ACC112 (cell line): Measurements from ENCODE around the gene ZNF792.
"Not testable (repeated sequence)": the region's sequence is repeated elsewhere in the genome, so short reads cannot be mapped to it uniquely, and the experiment has no call there.

Experiments used
- H2AFZ ChIP-seq: fragments of 200-600 bp; sonication (generic); one replicate; pipeline ENCODE4 v1.6.0; 2017; ENCODE audit warnings: antibody characterized with exemption, low read length; ENCODE audit not compliant: unreplicated experiment
- H3K27ac ChIP-seq: fragments of 200-600 bp; sonication (generic); 2 replicates; pipeline ENCODE4 v1.5.1; 2014; ENCODE audit warnings: low read depth, mild to moderate bottlenecking, antibody characterized with exemption, low read length, moderate library complexity
- H3K27me3 ChIP-seq: fragments of 200-600 bp; sonication (generic); 2 replicates; pipeline ENCODE4 v1.6.1; 2014; ENCODE audit warnings: mild to moderate bottlenecking, antibody characterized with exemption, low read length, moderate library complexity, mixed read lengths; ENCODE audit not compliant: insufficient read depth
- H3K36me3 ChIP-seq: fragments of 200-600 bp; sonication (generic); 2 replicates; pipeline ENCODE4 v1.6.1; 2016; ENCODE audit warnings: mild to moderate bottlenecking, antibody characterized with exemption, low read length, moderate library complexity, mixed read lengths; ENCODE audit not compliant: insufficient read depth
- H3K4me1 ChIP-seq: fragments of 200-600 bp; sonication (generic); one replicate; pipeline ENCODE4 v1.6.1; 2016; ENCODE audit warnings: low read length, mixed read lengths; ENCODE audit not compliant: insufficient read depth, unreplicated experiment, control insufficient read depth
- H3K4me3 ChIP-seq: fragments of 200-600 bp; sonication (generic); 2 replicates; pipeline ENCODE4 v1.5.1; 2014; ENCODE audit warnings: mild to moderate bottlenecking, low read depth, low read length
- H3K79me2 ChIP-seq: fragments of 200-600 bp; sonication (generic); one replicate; pipeline ENCODE4 v1.6.0; 2016; ENCODE audit warnings: low read length; ENCODE audit not compliant: control insufficient read depth, unreplicated experiment, insufficient read depth

Gene ZNF792

GRCh38 chr19:34965505-34965904 is 1.5 kb upstream of the ZNF792 start:
- not testable (repeated sequence) for H2AFZ ChIP-seq, H3K4me3 ChIP-seq, H3K36me3 ChIP-seq, H3K79me2 ChIP-seq, H3K4me1 ChIP-seq, H3K27me3 ChIP-seq, H3K27ac ChIP-seq

- no peak overlapping the region; the same call in 1 of the 2 replicates for H3K4me3 ChIP-seq
- H3K4me1 ChIP-seq: no peaks in the 10 kb centered on the region
- H3K36me3 ChIP-seq: peaks cover 9% of the 10 kb centered on the region
- no peak overlapping the region for H2AFZ ChIP-seq
- H3K27me3 ChIP-seq: no peaks in the 10 kb centered on the region
- no peak overlapping the region for H3K27ac ChIP-seq
- peaks cover 2% of the 10 kb centered on the region for H3K79me2 ChIP-seq
Measured at GRCh38 chr19:34964598-34964997, 569 bp upstream of the ZNF792 start.

- peak overlapping the region; percentile 91 for H2AFZ ChIP-seq
Measured at GRCh38 chr19:34962687-34963572, 1.1 kb downstream of the ZNF792 start.

GRCh38 chr19:34961775-34962686 is 2.0 kb downstream of the ZNF792 start:
- Histone ChIP-seq H3K27ac (no peak overlapping the region), H3K4me3 (0 out of 2 replicates have a peak overlapping the region, but pooled peaks have one; percentile 87), H3K4me1 (no peaks in the 10 kb centered on the region), H3K79me2 (peaks cover 2% of the 10 kb centered on the region), H2AFZ (no peak overlapping the region), H3K27me3 (no peaks in the 10 kb centered on the region), H3K36me3 (peaks cover 33% of the 10 kb centered on the region)

More at GRCh38 chr19:34962687-34963572, 1.1 kb downstream of the ZNF792 start:
- Histone ChIP-seq H3K4me3 (peak overlapping the region; percentile 87), H3K79me2 (peaks cover 2% of the 10 kb centered on the region), H3K27ac (no peak overlapping the region), H3K36me3 (peaks cover 24% of the 10 kb centered on the region), H3K4me1 (no peaks in the 10 kb centered on the region), H3K27me3 (no peaks in the 10 kb centered on the region)

- Histone ChIP-seq H3K27me3 (no peaks in the 10 kb centered on the region), H2AFZ (no peak overlapping the region), H3K36me3 (peaks cover 33% of the 10 kb centered on the region), H3K27ac (no peak overlapping the region), H3K4me1 (no peaks in the 10 kb centered on the region), H3K4me3 (no peak overlapping the region), H3K79me2 (peaks cover 2% of the 10 kb centered on the region)
Measured at GRCh38 chr19:34960940-34961679, 2.9 kb downstream of the ZNF792 start.

- peaks cover 33% of the 10 kb centered on the region for H3K36me3 ChIP-seq
Measured at GRCh38 chr19:34960103-34960805, 3.8 kb downstream of the ZNF792 start.

GRCh38 chr19:34959021-34959420 is 5.0 kb downstream of the ZNF792 start:
- no peak overlapping the region for H3K27ac ChIP-seq
- no peaks in the 10 kb centered on the region for H3K27me3 ChIP-seq
- peaks cover 33% of the 10 kb centered on the region for H3K36me3 ChIP-seq
- peaks cover 2% of the 10 kb centered on the region for H3K79me2 ChIP-seq
- no peak overlapping the region for H2AFZ ChIP-seq
- H3K4me1 ChIP-seq: no peaks in the 10 kb centered on the region
- no peak overlapping the region for H3K4me3 ChIP-seq

More at GRCh38 chr19:34960103-34960805, 3.8 kb downstream of the ZNF792 start:
- Histone ChIP-seq H2AFZ (no peak overlapping the region), H3K4me3 (no peak overlapping the region), H3K79me2 (peaks cover 2% of the 10 kb centered on the region), H3K27me3 (no peaks in the 10 kb centered on the region), H3K4me1 (no peaks in the 10 kb centered on the region), H3K27ac (no peak overlapping the region)

GRCh38 chr19:34957830-34958751 is 5.9 kb downstream of the ZNF792 start:
- Histone ChIP-seq H3K79me2 (peaks cover 2% of the 10 kb centered on the region), H2AFZ (no peak overlapping the region), H3K4me1 (no peaks in the 10 kb centered on the region), H3K27me3 (no peaks in the 10 kb centered on the region), H3K36me3 (peaks cover 33% of the 10 kb centered on the region), H3K27ac (no peak overlapping the region), H3K4me3 (no peak overlapping the region)

GRCh38 chr19:34953092-34953491 is 10.9 kb downstream of the ZNF792 start:
- no peaks in the 10 kb centered on the region for H3K27me3 ChIP-seq

More at GRCh38 chr19:34953092-34953491, 10.9 kb downstream of the ZNF792 start:
- H2AFZ ChIP-seq: no peak overlapping the region
- peaks cover 10% of the 10 kb centered on the region for H3K36me3 ChIP-seq
- H3K4me1 ChIP-seq: no peaks in the 10 kb centered on the region
- no peak overlapping the region for H3K4me3 ChIP-seq
- no peak overlapping the region for H3K27ac ChIP-seq
- no peaks in the 10 kb centered on the region for H3K79me2 ChIP-seq
